HCT116 (cell line): ENCODE measurements around the gene LYRM4. TPM values are rescaled to one million over a fixed set of nuclear protein-coding genes. Genes with fewer than 3 reads are reported as not detected.

Experiments
- ATAC-seq: fragments of 200-7000 bp; cut with Tn5 transposase; 2 replicates; pipeline ENCODE4 v1.9.1; 2020; ENCODE audit warnings: mild to moderate bottlenecking, moderate library complexity
- BruUV-seq: library from RNA; stranded (reverse); fragments of 400-500 nt; replicated peaks from 2 replicates; lab custom pipeline; 2021; lab: Mats Ljungman, UMichigan
- CTCF ChIA-PET: fragments of 300-600 bp; sonication (Branson Sonifier 250); formaldehyde crosslinking; loops from one replicate; lab custom pipeline; 2021; ENCODE audit warnings: antibody characterized with exemption; lab: Charles Lee
- POLR2A ChIA-PET: fragments of 300-600, 350-600 bp; sonication (Branson Sonifier 250); formaldehyde crosslinking; loops from one replicate; lab custom pipeline; 2021; ENCODE audit warnings: antibody characterized with exemption; lab: Charles Lee
- RAD21 ChIA-PET, 2 experiments: fragments of 300-600 bp; sonication (Branson Sonifier 250); formaldehyde crosslinking; loops; one replicate each; lab custom pipeline; 2023; ENCODE audit warnings: low total read pairs in 2 of 2; ENCODE audit not compliant: uncharacterized antibody in 2 of 2, unreplicated experiment in 2 of 2, low non-redundant PET in 1 of 2; lab: Charles Lee
- DNase-seq: peaks from one replicate; pipeline ENCODE4 v3.0.0-alpha.2; 2010; ENCODE audit warnings: low read depth, low spot score
- H2AFZ ChIP-seq: fragments of 200-600 bp; shearing (Covaris generic), sonication (generic); 2 replicates; pipeline ENCODE4 v1.6.1; 2017; ENCODE audit warnings: low read depth, mixed run types, mixed read lengths, antibody characterized with exemption, low read length; ENCODE audit not compliant: poor library complexity, severe bottlenecking
- H3K27ac ChIP-seq: 2 replicates; pipeline ENCODE4 v1.5.1; 2012; ENCODE audit warnings: low read depth, low read length
- H3K27me3 ChIP-seq: fragments of 200-600 bp; sonication (generic); 2 replicates; pipeline ENCODE4 v1.6.1; 2016; ENCODE audit warnings: mixed run types, low read length, mixed read lengths; ENCODE audit not compliant: insufficient read depth
- H3K36me3 ChIP-seq, 2 experiments: fragments of 200-500 bp in 1 of 2; fragments of 200-600 bp in 1 of 2; sonication (Bioruptor generic) in 1 of 2; sonication (generic) in 1 of 2; 2 replicates each; pipeline versions ENCODE4 v1.5.1 to v1.6.1; 2014 to 2016; ENCODE audit warnings: low read length in 2 of 2, inconsistent platforms in 1 of 2, mixed read lengths in 1 of 2, mixed run types in 1 of 2; ENCODE audit not compliant: insufficient read depth in 2 of 2, control insufficient read depth in 1 of 2
- H3K4me1 ChIP-seq, 2 experiments: fragments of 200-600 bp in 1 of 2; sonication (generic) in 1 of 2; 2 replicates each; pipeline versions ENCODE4 v1.5.1 to v1.6.1; 2012 to 2017; ENCODE audit warnings: low read length in 2 of 2, inconsistent platforms in 1 of 2, mild to moderate bottlenecking in 1 of 2, mixed read lengths in 1 of 2, mixed run types in 1 of 2, moderate library complexity in 1 of 2; ENCODE audit not compliant: insufficient read depth in 2 of 2, control insufficient read depth in 1 of 2
- H3K4me2 ChIP-seq: fragments of 200-600 bp; sonication (generic); 2 replicates; pipeline ENCODE4 v1.6.1; 2017; ENCODE audit warnings: mixed run types, low read length, mixed read lengths
- H3K4me3 ChIP-seq, 2 experiments: fragments of 200-600 bp in 1 of 2; sonication (generic) in 1 of 2; replicated peaks in 1 of 2; 2 replicates each; pipeline ENCODE4 v1.5.1; 2011 to 2016; ENCODE audit warnings: low read length in 2 of 2, control low read depth in 1 of 2, low read depth in 1 of 2, mild to moderate bottlenecking in 1 of 2, mixed read lengths in 1 of 2, mixed run types in 1 of 2
- H3K79me2 ChIP-seq: fragments of 200-600 bp; sonication (generic); 2 replicates; pipeline ENCODE4 v1.6.1; 2017; ENCODE audit warnings: mild to moderate bottlenecking, mixed run types, low read length, moderate library complexity, mixed read lengths; ENCODE audit not compliant: insufficient read depth
- H3K9ac ChIP-seq: fragments of 200-600 bp; sonication (generic); 2 replicates; pipeline ENCODE4 v1.6.1; 2016; ENCODE audit warnings: low read length, mixed read lengths
- H3K9me2 ChIP-seq: fragments of 200-600 bp; sonication (generic), shearing (Covaris generic); 2 replicates; pipeline ENCODE4 v1.6.1; 2017; ENCODE audit warnings: mixed run types, mild to moderate bottlenecking, moderate library complexity; ENCODE audit not compliant: insufficient read depth
- H3K9me3 ChIP-seq, 2 experiments: fragments of 200-500 bp in 1 of 2; fragments of 200-600 bp in 1 of 2; sonication (Bioruptor generic) in 1 of 2; sonication (generic) in 1 of 2; 2 replicates each; pipeline ENCODE4 v1.6.1; 2014 to 2017; ENCODE audit warnings: low read length in 2 of 2, mixed read lengths in 2 of 2, inconsistent platforms in 1 of 2, low read depth in 1 of 2, mild to moderate bottlenecking in 1 of 2, mixed run types in 1 of 2, moderate library complexity in 1 of 2; ENCODE audit not compliant: control insufficient read depth in 1 of 2, insufficient read depth in 1 of 2
- H4K20me1 ChIP-seq: fragments of 200-600 bp; sonication (generic), shearing (Covaris generic); 2 replicates; pipeline ENCODE4 v1.6.1; 2017; ENCODE audit warnings: mixed run types, mild to moderate bottlenecking, moderate library complexity; ENCODE audit not compliant: insufficient read depth
- CBX3 ChIP-seq: IDR thresholded peaks from 2 replicates; pipeline ENCODE4 v1.6.1; 2012; ENCODE audit warnings: low read depth
- CEBPB ChIP-seq: IDR thresholded peaks from 2 replicates; pipeline ENCODE4 v1.6.1; 2012; ENCODE audit warnings: low read depth
- CTCF ChIP-seq, 3 experiments: fragments of 200-600 bp in 1 of 3; sonication (generic) in 1 of 3; IDR thresholded peaks in 2 of 3; conservative IDR thresholded peaks in 1 of 3; 2 replicates each; pipeline ENCODE4 v1.5.1; 2012 to 2017; ENCODE audit warnings: low read depth in 2 of 3, low read length in 2 of 3, antibody characterized with exemption in 1 of 3, borderline replicate concordance in 1 of 3, control low read depth in 1 of 3, mild to moderate bottlenecking in 1 of 3, mixed read lengths in 1 of 3, mixed run types in 1 of 3, moderate library complexity in 1 of 3; ENCODE audit not compliant: insufficient read depth in 1 of 3
- EGR1 ChIP-seq: IDR thresholded peaks from 2 replicates; pipeline ENCODE4 v1.6.1; 2012; ENCODE audit warnings: low read depth
- ELF1 ChIP-seq: IDR thresholded peaks from 2 replicates; pipeline ENCODE4 v1.6.1; 2012; ENCODE audit warnings: low read depth, borderline replicate concordance
- EZH2phosphoT487 ChIP-seq: fragments of 200-600 bp; IDR thresholded peaks from 2 replicates; pipeline ENCODE4 v1.6.1; 2018; ENCODE audit warnings: antibody characterized with exemption, borderline replicate concordance
- FOSL1 ChIP-seq: IDR thresholded peaks from 2 replicates; pipeline ENCODE4 v1.6.1; 2012; ENCODE audit warnings: low read depth
- JUND ChIP-seq: IDR thresholded peaks from 2 replicates; pipeline ENCODE4 v1.6.1; 2012
- MAX ChIP-seq: IDR thresholded peaks from 2 replicates; pipeline ENCODE4 v1.6.1; 2012
- POLR2A ChIP-seq: IDR thresholded peaks from 2 replicates; pipeline ENCODE4 v1.7.0; 2011; ENCODE audit warnings: borderline replicate concordance; ENCODE audit not compliant: insufficient read depth, insufficient read length; ENCODE audit errors: extremely low read depth
- POLR2AphosphoS5 ChIP-seq: IDR thresholded peaks from 2 replicates; pipeline ENCODE4 v1.6.1; 2011; ENCODE audit warnings: mild to moderate bottlenecking, low read depth, low read length, moderate library complexity
- RAD21 ChIP-seq: IDR thresholded peaks from 2 replicates; pipeline ENCODE4 v1.6.1; 2012; ENCODE audit warnings: low read depth, mild to moderate bottlenecking
- SIN3A ChIP-seq: IDR thresholded peaks from 2 replicates; pipeline ENCODE4 v1.6.1; 2012; ENCODE audit warnings: low read depth
- SP1 ChIP-seq: IDR thresholded peaks from 2 replicates; pipeline ENCODE4 v1.6.1; 2012; ENCODE audit warnings: low read depth
- SRF ChIP-seq: IDR thresholded peaks from 2 replicates; pipeline ENCODE4 v1.6.1; 2012; ENCODE audit warnings: low read depth
- YY1 ChIP-seq: IDR thresholded peaks from 2 replicates; pipeline ENCODE4 v1.6.1; 2011; ENCODE audit warnings: low read length, low read depth, moderate library complexity, mild to moderate bottlenecking; ENCODE audit not compliant: insufficient replicate concordance; ENCODE audit errors: extremely low read depth
- ZBTB33 ChIP-seq: IDR thresholded peaks from 2 replicates; pipeline ENCODE4 v1.6.1; 2011; ENCODE audit warnings: mild to moderate bottlenecking, low read length, moderate library complexity; ENCODE audit not compliant: insufficient replicate concordance; ENCODE audit errors: extremely low read depth
- ZNF274 ChIP-seq: fragments of 200-500 bp; sonication (Bioruptor generic); IDR thresholded peaks from 2 replicates; pipeline ENCODE4 v1.6.1; 2014; ENCODE audit warnings: mild to moderate bottlenecking, low read depth, low read length, inconsistent platforms
- intact Hi-C: fragments of 100-400 bp; cut with micrococcal nuclease; formaldehyde crosslinking; loops from 2 replicates; pipeline ENCODE4 v1.10.0; 2022
- total RNA-seq: library from RNA; stranded (reverse); gene quantifications from one replicate; pipeline ENCODE4 v1.2.1, GENCODE V29; 2021; ENCODE audit not compliant: unreplicated experiment
- TF ChIP-seq, protein P1 (sequence below): IDR thresholded peaks from 2 replicates; pipeline ENCODE4 v1.6.1; 2012

LYRM4 gene
- total RNA-seq, 1 experiment from 2014 or later = 30.1 TPM

DNA sequence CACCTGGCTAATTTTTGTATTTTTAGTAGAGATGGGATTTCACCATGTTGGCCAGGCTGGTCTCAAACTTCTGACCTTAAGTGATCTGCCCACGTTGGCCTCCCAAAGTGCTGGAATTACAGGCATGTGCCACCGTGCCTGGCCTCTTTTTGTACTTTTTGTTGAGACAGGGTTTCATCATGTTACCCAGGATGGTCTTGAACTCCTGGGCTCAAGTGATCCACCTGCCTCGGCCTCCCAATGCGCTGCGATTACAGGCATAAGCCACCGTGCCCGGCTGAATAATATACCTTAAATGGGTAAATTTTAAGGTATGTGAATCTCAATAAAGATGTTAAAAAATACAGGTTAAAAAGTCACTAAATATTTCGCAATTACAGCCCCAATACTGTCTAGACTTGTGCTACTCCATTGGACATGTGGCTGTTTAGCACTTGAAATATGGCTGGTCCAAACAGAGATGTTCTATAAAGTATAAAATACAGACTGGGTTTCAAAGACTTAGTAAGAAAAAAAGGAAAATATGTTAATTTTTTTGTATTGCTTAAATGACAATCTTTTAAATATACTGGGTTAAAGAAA is 133.6 kb downstream of the LYRM4 start:
- Histone ChIP-seq H3K4me1 (peaks cover 19 to 24% of the 10 kb centered on the region in 2 experiments), H3K9me2 (no peaks in the 10 kb centered on the region), H3K4me3 (no peak overlapping the region), H3K4me2 (no peak overlapping the region), H4K20me1 (no peaks in the 10 kb centered on the region), H3K36me3 (no peaks in the 10 kb centered on the region), H3K9ac (no peak overlapping the region), H3K27ac (no peak overlapping the region), H3K27me3 (no peaks in the 10 kb centered on the region), H2AFZ (no peak overlapping the region), H3K79me2 (no peaks in the 10 kb centered on the region), H3K9me3 (no peaks in the 10 kb centered on the region)
- ChIA-PET CTCF (no interaction called here), RAD21 (no interaction called here), POLR2A (no interaction called here)
- no peak for DNase-seq
- intact Hi-C loops = no loop called here
- TF ChIP-seq ZNF274 = no peak
- no peak for TF ChIP-seq MAX
- no peak for TF ChIP-seq JUND
- no peak for TF ChIP-seq CEBPB
- TF ChIP-seq, protein P1, sequence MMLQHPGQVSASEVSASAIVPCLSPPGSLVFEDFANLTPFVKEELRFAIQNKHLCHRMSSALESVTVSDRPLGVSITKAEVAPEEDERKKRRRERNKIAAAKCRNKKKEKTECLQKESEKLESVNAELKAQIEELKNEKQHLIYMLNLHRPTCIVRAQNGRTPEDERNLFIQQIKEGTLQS = no peak
- no peak for TF ChIP-seq SP1
- TF ChIP-seq SIN3A = no peak
- no peak for TF ChIP-seq EGR1
- no peak for TF ChIP-seq ELF1
- no peak for TF ChIP-seq ZBTB33
- no peak for TF ChIP-seq POLR2A
- TF ChIP-seq CTCF (IDR thresholded peaks at IDR 0.05 in 2 of 3, conservative IDR thresholded peaks at IDR 0.05 in 1 of 3; ENCODE audit: borderline replicate concordance in 1 of 3, insufficient read depth in 1 of 3, low read depth in 2 of 3, low read length in 2 of 3) = no peak
- TF ChIP-seq YY1 = no peak
- no peak for TF ChIP-seq CBX3
- TF ChIP-seq SRF = no peak
- TF ChIP-seq POLR2AphosphoS5 = no peak
- TF ChIP-seq FOSL1 = no peak
- TF ChIP-seq RAD21 = no peak
- TF ChIP-seq EZH2phosphoT487 = no peak
- ATAC-seq = no peak
- BruUV-seq = no TSS peak
